Body of pancreas (tissue), 4 donors: ENCODE measurements around the gene KCNN3.

ENCODE experiments used
- POLR2A ChIP-seq, 3 donors: fragments of 450-650 bp; IDR thresholded peaks; one replicate each; pipeline ENCODE4 v1.6.1; 2016; ENCODE audit warnings: antibody characterized with exemption in 3 of 3, mild to moderate bottlenecking in 2 of 3
- TF ChIP-seq, protein P1 (sequence below), 7 experiments: fragments of 450-650 bp in 4 of 7; fragments of 200-600 bp in 3 of 7; sonication (generic) in 3 of 7; IDR thresholded peaks; one replicate each; pipeline ENCODE4 v1.5.1; 2016 to 2019; ENCODE audit warnings: antibody characterized with exemption in 7 of 7

GRCh38 chr1:154733621-154734020 is 136.5 kb downstream of the KCNN3 start:
- no peak for TF ChIP-seq POLR2A (IDR thresholded peaks at IDR 0.05)
- TF ChIP-seq, protein P1, sequence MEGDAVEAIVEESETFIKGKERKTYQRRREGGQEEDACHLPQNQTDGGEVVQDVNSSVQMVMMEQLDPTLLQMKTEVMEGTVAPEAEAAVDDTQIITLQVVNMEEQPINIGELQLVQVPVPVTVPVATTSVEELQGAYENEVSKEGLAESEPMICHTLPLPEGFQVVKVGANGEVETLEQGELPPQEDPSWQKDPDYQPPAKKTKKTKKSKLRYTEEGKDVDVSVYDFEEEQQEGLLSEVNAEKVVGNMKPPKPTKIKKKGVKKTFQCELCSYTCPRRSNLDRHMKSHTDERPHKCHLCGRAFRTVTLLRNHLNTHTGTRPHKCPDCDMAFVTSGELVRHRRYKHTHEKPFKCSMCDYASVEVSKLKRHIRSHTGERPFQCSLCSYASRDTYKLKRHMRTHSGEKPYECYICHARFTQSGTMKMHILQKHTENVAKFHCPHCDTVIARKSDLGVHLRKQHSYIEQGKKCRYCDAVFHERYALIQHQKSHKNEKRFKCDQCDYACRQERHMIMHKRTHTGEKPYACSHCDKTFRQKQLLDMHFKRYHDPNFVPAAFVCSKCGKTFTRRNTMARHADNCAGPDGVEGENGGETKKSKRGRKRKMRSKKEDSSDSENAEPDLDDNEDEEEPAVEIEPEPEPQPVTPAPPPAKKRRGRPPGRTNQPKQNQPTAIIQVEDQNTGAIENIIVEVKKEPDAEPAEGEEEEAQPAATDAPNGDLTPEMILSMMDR (IDR thresholded peaks at IDR 0.05), result no peak
